ENCODE measurements around the gene EIF2D.

EIF2D gene

DNA sequence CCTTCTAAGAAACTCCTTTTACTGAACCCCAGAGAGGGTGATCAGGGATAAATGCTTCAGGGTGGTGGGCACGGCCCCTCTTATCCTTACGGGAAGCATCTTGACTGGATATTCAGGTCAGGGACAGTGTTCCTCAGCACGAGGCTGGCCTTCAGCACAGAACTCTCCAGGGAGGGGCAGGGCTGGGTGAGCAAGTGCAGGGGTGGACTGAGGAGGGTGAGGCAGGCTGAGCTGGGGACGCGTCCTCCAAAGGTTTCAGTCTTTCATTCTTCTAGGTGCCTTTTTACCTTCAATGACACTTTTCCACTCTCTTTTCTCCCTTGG is 52.6 kb downstream of the EIF2D start:
- DNase-seq = peak; percentile 16 to 19
- no peak for TF ChIP-seq POLR2A (IDR thresholded peaks at IDR 0.05; ENCODE audit: low read length)
- no peak for TF ChIP-seq GATA1 (IDR thresholded peaks at IDR 0.05; ENCODE audit: low read depth, low read length)

DNA sequence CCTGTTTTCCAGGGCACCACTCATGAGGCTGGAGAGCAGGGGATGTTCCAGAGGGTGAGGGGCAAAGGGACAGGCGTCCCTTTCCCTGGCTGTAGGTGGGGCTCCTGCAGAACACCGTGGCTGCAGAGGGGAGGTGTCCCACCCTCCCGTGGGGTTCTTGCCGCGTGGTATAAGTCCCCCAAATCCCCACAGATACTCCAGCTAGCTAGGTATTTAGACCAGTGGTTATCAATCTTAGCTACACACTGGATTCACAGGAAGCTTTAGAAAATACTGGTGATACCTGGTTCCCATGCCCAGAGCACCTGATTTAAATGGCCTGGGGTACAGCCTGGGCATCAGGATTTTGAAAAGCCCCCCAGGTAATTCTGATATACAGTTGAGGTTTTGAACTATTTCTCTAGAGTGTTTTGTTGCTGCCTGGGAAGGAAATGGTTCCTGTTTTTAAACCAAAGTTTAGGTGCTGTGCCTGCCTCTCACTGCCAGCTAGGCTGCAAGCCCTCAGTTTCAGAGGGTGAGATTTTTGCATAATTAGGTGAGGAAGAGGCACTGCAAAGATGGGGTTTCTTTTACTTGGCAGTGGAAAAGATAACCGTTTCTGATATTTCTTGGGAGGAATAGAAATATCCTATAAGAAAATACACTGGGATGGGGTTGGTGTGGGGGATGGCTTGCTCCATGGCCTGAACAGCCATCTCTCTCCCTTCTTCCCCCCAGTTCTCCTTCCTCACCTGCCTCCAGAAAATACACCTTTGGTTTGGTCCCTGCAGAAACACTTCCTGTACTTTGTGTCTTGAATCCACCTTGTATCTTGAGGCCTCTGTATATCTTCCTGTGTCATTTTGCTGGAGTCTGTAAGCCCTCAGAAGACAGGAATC is 53.2 kb downstream of the EIF2D start:
- no peak for TF ChIP-seq POLR2A (IDR thresholded peaks at IDR 0.05; ENCODE audit: low read length)
- no peak for TF ChIP-seq GATA1 (IDR thresholded peaks at IDR 0.05; ENCODE audit: low read depth, low read length)
- no peak for DNase-seq

DNA sequence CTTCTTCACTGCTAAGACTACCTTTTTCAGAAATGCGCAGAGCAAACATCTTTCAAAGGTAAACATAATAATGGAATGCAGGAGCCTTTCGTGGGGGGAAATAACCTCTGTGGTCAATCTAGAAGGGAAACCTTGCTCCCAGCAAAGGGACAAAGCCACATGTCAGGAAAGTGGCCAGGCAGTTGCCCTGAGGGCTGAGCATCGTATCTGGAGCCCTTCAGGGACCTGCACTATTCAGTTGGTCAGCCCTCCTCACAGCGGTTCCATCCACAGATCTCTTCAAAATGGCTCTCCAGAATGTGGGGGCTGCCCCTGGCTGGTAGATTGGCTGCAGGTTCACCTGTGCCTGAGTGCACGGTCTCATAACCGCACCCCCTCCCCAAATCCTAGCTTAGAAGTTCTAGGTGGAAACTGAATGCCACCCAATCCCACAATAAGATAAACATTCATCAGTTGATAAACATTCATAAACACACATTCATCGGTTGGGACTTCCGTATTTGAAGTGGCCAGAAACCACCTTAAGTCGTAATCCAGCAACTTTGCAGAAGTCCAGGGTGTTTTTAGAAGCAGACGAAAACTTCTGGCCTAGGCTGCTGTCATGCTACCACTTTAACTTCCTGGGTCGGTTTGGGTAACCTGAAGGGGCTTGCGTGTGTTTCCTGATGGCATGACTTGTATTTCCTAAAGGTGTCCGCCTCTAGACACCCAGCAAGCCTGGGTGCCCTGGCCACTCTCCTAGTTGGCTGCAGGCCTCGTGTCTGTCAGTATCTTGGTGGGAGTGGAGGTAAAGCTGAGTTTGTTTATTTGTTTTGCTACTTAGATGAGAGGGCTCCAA is 54.4 kb downstream of the EIF2D start:
- TF ChIP-seq POLR2A (IDR thresholded peaks at IDR 0.05; ENCODE audit: low read length) (no peak), GATA1 (IDR thresholded peaks at IDR 0.05; ENCODE audit: low read depth, low read length) (no peak)
- peak; percentile 54 to 55 for DNase-seq

DNA sequence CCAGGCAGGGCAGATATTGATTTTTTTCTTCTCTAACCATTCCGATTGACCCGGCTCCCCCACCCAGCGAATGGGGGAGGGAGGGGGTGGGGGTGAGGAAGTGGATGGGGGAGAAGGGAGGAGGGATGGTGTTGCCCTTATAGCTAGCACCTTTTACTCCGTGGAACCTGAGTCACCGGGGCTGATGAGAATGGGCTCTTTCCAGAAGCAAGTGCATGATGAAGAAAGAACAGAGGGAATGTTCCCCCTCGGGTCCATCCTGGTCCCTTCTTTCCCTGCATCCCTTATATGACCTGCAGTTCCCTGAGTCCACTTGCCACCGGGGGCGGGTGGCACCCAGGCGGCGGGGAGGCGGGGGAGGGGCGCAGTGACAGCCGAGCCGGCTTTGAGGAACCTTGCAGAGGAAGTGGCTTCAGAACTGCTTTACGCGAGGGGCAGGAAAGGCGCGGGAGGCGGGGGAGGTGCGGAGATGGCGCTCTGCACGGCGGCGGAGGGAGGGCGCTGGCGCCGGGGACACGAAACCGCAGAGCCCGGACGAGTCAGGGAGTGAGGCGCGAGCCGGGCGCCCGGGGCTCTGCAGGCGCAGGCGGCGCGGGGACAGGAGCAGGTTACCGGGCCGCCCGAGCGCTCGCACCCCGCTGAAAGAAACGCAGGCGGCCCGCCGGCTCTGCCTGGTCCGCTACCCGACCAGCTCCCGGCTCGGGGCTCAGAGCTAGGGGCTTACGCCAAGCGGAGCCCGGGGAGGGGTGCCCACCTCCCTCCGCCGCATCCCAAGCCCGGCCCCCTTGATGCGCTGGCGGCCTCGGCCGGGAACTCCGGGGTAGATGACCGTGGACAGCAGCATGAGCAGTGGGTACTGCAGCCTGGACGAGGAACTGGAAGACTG is 55.3 kb downstream of the EIF2D start:
- DNase-seq = peak; percentile 66 to 68
- TF ChIP-seq GATA1 (IDR thresholded peaks at IDR 0.05; ENCODE audit: low read depth, low read length) (no peak), POLR2A (IDR thresholded peaks at IDR 0.05; ENCODE audit: low read length) (no peak)

DNA sequence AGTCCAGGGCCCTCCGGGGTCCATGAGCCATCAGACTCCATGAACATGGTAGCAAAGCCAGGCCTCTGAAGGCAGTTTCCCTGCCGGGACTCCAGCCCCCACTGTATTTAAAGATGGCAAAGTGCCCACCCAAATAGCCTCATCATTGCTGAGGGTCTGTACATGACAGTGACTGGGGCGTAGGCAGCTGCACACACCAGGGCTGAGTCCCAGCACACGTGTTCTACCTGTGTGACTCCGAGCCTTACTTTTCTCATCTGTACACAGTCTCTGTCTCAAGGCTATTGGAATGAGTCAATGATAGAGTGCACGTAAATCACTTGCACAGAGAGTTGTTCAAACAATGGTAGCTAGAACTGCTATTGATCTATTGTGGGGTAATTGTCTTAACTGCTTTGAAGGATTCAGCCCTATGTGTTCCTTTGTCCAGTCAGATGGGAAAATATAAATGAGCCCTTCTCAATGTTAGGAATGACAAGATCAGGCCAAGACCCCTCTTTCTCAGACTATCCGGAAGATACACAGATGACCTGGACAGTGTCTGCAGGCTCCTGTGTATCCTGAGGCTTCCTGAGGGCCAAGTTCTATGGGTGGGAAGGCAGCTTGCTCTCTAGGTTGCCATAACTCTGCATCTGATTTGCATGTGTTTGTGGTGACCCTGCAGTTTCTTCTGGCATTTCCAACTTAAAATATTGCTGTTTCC is 56.1 kb downstream of the EIF2D start:
- no peak for DNase-seq
- no peak for TF ChIP-seq POLR2A (IDR thresholded peaks at IDR 0.05; ENCODE audit: low read length)
- no peak for TF ChIP-seq GATA1 (IDR thresholded peaks at IDR 0.05; ENCODE audit: low read depth, low read length)

DNA sequence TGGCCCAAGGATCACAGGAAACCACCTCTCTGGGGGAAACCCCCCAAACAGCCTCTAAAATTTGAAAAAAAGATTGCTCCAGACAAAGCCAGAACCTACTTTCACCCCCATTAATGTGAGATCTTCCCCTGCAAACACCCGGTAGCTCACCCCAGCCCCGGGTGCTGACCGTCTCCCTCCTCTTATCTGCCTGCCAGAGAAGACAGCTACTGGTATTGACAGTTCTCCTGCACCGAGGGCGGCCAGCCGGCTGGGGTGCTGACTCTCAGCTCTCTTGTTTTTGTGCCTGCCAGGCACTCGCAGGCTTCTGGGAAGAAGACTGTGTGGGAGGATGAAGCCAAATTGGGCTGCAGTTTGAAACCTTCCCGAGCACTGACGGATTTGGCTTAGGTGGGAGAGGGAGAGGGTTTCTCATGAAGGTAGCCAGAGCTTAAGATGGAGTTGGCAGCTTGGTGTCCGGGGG is 56.8 kb downstream of the EIF2D start:
- peak; percentile 35 to 55 for DNase-seq
- TF ChIP-seq GATA1 (IDR thresholded peaks at IDR 0.05; ENCODE audit: low read depth, low read length) = no peak
- TF ChIP-seq POLR2A (IDR thresholded peaks at IDR 0.05; ENCODE audit: low read length) = no peak

DNA sequence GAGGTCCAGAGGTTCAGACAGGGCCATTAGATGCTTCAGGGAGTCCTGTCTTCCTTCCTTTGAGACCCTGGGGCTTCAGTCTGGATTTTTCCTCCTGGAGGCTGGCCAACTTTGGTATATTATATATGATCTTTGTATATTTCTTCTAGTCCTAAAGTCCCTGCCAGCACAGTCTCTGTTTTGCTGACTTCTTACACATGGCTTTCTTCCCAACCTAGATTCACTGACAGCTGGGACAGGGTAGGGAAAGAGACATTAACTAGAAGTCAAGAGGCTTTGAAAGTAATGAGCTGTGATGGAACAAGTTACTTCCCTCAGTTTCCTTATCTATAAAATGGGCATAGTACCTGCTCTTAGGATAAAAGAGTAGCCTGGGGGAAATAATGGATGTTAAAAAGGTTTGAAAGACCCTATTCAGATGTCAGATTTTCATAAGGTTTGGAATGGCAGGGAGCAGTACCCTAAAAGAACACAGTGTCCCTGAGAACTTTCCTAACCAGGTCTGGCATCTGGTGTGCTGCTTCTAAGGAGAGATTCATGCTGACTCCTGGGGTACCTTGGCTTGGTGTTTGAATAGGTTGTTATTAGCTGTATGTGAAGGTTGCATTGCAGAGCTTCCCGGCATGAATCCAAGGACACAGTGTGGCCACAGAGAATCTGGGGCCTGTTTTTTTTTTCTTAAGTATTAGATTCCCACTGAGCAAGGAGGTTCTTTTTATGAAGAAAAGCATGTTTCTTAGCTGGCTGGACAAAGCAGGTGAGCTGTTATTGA is 57.4 kb downstream of the EIF2D start:
- no peak for TF ChIP-seq POLR2A (IDR thresholded peaks at IDR 0.05; ENCODE audit: low read length)
- TF ChIP-seq GATA1 (IDR thresholded peaks at IDR 0.05; ENCODE audit: low read depth, low read length) = no peak
- DNase-seq = no peak

DNA sequence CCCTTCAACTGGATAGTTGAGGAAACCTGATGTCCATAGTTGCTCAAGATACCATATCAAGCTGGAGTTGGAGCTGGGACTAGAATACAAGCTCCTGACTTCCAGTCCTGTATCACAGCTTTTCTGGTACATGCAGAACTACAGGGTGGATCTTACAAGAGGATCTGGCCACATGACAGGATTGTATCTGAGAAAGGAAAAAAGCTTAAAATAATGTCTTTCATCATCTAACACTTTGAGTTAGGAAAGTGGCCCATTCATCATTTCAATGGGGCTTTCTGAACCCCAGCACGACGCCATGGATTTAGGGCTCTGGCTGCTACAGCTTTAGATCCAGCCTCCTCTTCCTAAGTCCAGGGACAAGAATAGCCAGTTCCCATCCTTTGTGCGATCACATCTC is 58.1 kb downstream of the EIF2D start:
- no peak for TF ChIP-seq POLR2A (IDR thresholded peaks at IDR 0.05; ENCODE audit: low read length)
- no peak for TF ChIP-seq GATA1 (IDR thresholded peaks at IDR 0.05; ENCODE audit: low read depth, low read length)
- no peak for DNase-seq

DNA sequence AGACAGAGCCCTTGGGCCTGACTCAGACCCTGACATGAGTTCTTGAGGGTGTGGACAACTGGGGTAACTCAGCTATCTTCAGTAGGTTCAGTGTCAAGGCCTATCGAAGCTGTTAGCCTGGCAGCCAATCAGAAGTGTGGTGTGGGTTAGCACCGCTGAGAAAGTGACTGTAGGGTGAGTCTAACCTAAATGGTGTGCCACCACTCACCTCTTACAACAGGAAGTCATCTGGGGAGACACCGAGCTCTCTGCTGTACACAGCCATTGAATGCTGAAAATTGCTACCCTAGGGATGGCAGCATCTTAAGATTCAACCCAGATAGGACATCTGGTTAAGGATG is 60.3 kb downstream of the EIF2D start:
- TF ChIP-seq POLR2A (IDR thresholded peaks at IDR 0.05; ENCODE audit: low read length) (no peak), GATA1 (IDR thresholded peaks at IDR 0.05; ENCODE audit: low read depth, low read length) (no peak)
- DNase-seq = no peak

DNA sequence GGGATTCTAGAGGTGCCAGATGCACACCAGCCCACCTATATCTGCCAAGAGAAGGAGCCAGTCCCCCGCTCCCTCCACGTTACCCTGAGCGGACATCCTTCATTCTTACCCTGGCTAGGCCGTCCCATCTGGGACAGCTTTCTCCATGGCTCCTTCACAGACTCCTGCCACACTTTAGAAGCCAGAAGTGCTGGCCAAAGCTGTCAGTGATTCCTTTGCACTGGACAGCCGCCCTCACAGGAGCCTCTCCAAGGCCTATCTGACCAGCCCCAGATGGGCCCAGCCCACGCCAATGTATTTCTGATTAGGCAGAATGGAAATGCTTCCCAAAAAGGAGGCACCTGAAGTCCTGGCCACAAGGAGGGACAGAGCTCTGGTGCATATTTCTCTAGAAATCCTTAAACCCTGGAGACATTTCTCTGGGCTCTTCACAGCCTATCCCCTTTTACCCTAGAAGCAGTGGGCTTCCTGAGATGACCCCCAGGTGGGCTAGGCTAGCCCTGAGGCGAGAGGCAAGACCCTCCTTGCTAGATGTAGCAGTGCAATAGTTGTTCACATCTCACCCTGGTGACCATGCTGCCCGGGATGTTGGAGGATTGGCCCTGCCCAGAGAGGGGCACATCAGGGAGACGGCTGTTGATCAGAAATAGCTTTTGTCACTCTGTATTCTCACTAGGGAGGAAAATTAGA is 60.8 kb downstream of the EIF2D start:
- no peak for TF ChIP-seq POLR2A (IDR thresholded peaks at IDR 0.05; ENCODE audit: low read length)
- TF ChIP-seq GATA1 (IDR thresholded peaks at IDR 0.05; ENCODE audit: low read depth, low read length) = no peak
- DNase-seq = peak in 1 of 2 experiments; percentile 24

DNA sequence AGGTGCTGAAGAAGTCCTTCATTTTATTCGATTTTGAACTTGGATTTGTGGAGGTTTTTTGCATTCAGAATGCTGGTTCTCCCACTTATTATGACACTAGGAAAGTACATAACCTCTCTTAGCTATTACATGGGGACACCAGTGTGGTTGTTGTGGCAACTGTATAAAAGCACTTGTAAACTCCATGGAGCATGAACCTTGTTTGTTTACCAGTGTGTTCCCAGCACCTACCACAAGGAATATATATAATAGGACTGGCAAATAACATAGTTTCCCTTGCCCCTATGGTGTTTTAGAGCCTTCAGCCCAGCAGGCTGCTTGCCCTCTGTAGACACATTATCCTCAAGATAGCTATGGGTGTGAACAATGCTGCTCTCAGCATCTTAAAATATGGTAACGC is 61.8 kb downstream of the EIF2D start:
- DNase-seq = no peak
- TF ChIP-seq POLR2A (IDR thresholded peaks at IDR 0.05; ENCODE audit: low read length) = no peak
- no peak for TF ChIP-seq GATA1 (IDR thresholded peaks at IDR 0.05; ENCODE audit: low read depth, low read length)

DNA sequence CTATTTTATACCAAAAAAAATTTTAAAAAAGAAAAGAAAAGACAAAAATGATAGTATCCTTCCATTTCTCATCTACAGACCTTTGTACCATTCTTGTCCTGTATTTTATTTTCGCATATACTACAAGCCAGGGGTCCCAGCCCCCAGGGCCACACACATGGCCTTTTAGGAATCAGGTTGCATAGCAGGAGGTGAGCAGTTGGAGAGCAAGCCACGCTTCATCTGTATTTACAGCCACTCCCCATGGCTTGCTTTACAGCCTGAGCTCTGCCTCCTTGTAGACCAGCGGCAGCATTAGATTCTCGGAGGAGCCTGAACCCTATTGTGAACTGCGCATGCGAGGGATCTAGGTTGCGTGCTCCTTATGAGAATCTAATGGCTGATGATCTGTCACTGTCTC is 65.2 kb downstream of the EIF2D start:
- DNase-seq = no peak
- TF ChIP-seq POLR2A (IDR thresholded peaks at IDR 0.05; ENCODE audit: low read length) (no peak), GATA1 (IDR thresholded peaks at IDR 0.05; ENCODE audit: low read depth, low read length) (no peak)

Measured in erythroblast (primary cell).